K562 (cell line): ENCODE measurements around the gene TASP1. TPM values are rescaled to one million over a fixed set of nuclear protein-coding genes. Genes with fewer than 3 reads are reported as not detected.

Experiments
- MXI1 ChIP-seq: IDR thresholded peaks from 2 replicates; pipeline ENCODE4 v1.6.1; 2011; ENCODE audit warnings: low read depth, mild to moderate bottlenecking, improper control_type of control experiment, low read length
- TCF3 ChIP-seq: sonication (generic); formaldehyde crosslinking; IDR thresholded peaks from 2 replicates; pipeline ENCODE4 v1.4.0; 2020; ENCODE audit warnings: mild to moderate bottlenecking, missing genetic modification reagents
- polyA plus RNA-seq, 8 experiments: library from polyadenylated mRNA; depleted of rRNA in 4 of 8; stranded (reverse) in 5 of 8; unstranded in 3 of 8; fragments of >200 nt; fragmentation: Nextera tagmentation in 2 of 8; fragmentation: Illumina TruSeq in 1 of 8; extraction: Ambion mirVana in 2 of 8; extraction: Trizol in 1 of 8; gene quantifications; 2 replicates each; pipeline versions ENCODE4 v1.2.1 to v1.2.3, GENCODE V29; 2011 to 2014; ENCODE audit warnings: inconsistent platforms in 1 of 8, missing spikeins in 1 of 8
- total RNA-seq, 7 experiments: library from RNA; depleted of rRNA in 6 of 7; stranded (reverse); fragments of >200 nt in 6 of 7; fragmentation: Illumina TruSeq in 2 of 7; extraction: Trizol in 2 of 7; gene quantifications; 2 replicates each; pipeline versions ENCODE4 v1.2.1 to v1.2.3, GENCODE V29; 2011 to 2021; ENCODE audit warnings: low replicate concordance in 1 of 7
- TF ChIP-seq, protein P1 (sequence below): fragments of 450-650 bp; IDR thresholded peaks from 2 replicates; pipeline ENCODE4 v1.6.1; 2018; ENCODE audit not compliant: partially characterized antibody
- TF ChIP-seq, protein P2 (sequence below): sonication (generic); formaldehyde crosslinking; IDR thresholded peaks from 2 replicates; pipeline ENCODE4 v1.8.1; 2023; ENCODE audit warnings: missing genetic modification reagents, mild to moderate bottlenecking, borderline replicate concordance

The TASP1 gene
- total and polyA plus RNA-seq, 9 of the 15 experiments (the other 6 are each of a cell fraction or from before 2014, with no cell fraction given) = 3.7 to 10.6 (median 6.4) TPM

DNA sequence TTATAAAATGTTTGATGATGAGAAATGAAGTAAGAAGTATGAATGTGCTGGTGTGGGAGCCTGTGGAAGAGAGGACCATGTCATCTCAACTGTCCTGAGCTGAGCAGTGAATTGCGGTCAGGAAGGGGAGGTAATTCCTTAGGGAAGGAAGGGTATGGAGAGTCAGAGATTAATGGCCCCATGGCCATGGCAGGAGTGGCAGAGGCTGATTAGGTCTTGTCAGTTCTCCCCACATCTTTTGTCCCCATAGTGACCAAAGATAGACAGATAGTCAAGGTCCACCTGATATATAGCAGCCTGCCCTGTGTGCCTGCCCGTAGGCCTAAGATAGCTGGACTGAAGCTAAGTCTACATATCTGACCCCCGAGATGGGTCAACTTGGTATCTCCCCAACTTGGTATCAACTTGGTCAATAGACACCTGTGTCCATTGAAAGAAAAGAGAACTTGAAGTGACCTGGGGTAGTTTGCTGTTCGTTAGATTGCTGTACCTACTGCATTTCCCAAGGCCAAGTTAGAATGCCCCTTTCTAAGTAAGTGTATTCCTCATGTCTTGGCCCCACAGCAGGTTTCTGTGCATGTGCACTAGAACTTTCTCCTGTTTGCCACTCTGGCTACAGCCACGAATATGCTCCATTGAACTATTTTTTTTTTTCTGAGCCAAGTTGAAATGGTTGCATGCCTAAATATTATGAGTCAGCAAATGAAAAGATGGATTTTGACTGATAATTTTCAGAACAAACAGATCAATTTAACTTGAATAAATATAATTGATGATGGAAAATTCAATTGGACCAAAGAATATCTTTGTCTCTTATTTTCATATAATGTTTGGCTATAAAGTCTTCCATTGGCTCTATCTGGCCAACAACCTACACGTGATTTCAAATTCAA is 274.2 kb downstream of the TASP1 start (continued):
- TF ChIP-seq TCF3 (CRISPR knock-in tag) = peak; percentile 84
- TF ChIP-seq, protein P1, sequence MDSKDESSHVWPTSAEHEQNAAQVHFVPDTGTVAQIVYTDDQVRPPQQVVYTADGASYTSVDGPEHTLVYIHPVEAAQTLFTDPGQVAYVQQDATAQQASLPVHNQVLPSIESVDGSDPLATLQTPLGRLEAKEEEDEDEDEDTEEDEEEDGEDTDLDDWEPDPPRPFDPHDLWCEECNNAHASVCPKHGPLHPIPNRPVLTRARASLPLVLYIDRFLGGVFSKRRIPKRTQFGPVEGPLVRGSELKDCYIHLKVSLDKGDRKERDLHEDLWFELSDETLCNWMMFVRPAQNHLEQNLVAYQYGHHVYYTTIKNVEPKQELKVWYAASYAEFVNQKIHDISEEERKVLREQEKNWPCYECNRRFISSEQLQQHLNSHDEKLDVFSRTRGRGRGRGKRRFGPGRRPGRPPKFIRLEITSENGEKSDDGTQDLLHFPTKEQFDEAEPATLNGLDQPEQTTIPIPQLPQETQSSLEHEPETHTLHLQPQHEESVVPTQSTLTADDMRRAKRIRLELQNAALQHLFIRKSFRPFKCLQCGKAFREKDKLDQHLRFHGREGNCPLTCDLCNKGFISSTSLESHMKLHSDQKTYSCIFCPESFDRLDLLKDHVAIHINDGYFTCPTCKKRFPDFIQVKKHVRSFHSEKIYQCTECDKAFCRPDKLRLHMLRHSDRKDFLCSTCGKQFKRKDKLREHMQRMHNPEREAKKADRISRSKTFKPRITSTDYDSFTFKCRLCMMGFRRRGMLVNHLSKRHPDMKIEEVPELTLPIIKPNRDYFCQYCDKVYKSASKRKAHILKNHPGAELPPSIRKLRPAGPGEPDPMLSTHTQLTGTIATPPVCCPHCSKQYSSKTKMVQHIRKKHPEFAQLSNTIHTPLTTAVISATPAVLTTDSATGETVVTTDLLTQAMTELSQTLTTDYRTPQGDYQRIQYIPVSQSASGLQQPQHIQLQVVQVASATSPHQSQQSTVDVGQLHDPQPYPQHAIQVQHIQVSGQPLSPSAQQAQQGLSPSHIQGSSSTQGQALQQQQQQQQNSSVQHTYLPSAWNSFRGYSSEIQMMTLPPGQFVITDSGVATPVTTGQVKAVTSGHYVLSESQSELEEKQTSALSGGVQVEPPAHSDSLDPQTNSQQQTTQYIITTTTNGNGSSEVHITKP = peak; percentile 92
- TF ChIP-seq MXI1 = no peak
- TF ChIP-seq, protein P2, sequence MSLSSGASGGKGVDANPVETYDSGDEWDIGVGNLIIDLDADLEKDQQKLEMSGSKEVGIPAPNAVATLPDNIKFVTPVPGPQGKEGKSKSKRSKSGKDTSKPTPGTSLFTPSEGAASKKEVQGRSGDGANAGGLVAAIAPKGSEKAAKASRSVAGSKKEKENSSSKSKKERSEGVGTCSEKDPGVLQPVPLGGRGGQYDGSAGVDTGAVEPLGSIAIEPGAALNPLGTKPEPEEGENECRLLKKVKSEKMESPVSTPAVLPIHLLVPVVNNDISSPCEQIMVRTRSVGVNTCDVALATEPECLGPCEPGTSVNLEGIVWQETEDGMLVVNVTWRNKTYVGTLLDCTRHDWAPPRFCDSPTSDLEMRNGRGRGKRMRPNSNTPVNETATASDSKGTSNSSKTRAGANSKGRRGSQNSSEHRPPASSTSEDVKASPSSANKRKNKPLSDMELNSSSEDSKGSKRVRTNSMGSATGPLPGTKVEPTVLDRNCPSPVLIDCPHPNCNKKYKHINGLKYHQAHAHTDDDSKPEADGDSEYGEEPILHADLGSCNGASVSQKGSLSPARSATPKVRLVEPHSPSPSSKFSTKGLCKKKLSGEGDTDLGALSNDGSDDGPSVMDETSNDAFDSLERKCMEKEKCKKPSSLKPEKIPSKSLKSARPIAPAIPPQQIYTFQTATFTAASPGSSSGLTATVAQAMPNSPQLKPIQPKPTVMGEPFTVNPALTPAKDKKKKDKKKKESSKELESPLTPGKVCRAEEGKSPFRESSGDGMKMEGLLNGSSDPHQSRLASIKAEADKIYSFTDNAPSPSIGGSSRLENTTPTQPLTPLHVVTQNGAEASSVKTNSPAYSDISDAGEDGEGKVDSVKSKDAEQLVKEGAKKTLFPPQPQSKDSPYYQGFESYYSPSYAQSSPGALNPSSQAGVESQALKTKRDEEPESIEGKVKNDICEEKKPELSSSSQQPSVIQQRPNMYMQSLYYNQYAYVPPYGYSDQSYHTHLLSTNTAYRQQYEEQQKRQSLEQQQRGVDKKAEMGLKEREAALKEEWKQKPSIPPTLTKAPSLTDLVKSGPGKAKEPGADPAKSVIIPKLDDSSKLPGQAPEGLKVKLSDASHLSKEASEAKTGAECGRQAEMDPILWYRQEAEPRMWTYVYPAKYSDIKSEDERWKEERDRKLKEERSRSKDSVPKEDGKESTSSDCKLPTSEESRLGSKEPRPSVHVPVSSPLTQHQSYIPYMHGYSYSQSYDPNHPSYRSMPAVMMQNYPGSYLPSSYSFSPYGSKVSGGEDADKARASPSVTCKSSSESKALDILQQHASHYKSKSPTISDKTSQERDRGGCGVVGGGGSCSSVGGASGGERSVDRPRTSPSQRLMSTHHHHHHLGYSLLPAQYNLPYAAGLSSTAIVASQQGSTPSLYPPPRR (CRISPR knock-in tag) = no peak
